Ascending aorta (tissue), 2 donors: Measurements from ENCODE around the gene WNT9B. TPM values are rescaled to one million over a fixed set of nuclear protein-coding genes. Genes with fewer than 3 reads are reported as not detected.

ENCODE experiments used
- DNase-seq, 2 donors: peaks; one replicate each; pipeline ENCODE4 v3.0.0-alpha.2; 2019; ENCODE audit warnings: low spot score in 2 of 2
- H3K27ac ChIP-seq, 2 donors: fragments of 200-600 bp; sonication (generic); one replicate each; pipeline ENCODE4 v1.5.1; 2016 to 2017; ENCODE audit warnings: mild to moderate bottlenecking in 1 of 2
- H3K27me3 ChIP-seq: fragments of 200-600 bp; sonication (generic); one replicate; pipeline ENCODE4 v1.5.1; 2017
- H3K36me3 ChIP-seq, 2 donors: fragments of 200-600 bp; sonication (generic); one replicate each; pipeline ENCODE4 v1.5.1; 2016
- H3K4me1 ChIP-seq, 2 donors: fragments of 200-600 bp; sonication (generic); one replicate each; pipeline ENCODE4 v1.5.1; 2016 to 2017; ENCODE audit warnings: mild to moderate bottlenecking in 1 of 2
- H3K4me3 ChIP-seq, 2 donors: fragments of 200-600 bp; sonication (generic); one replicate each; pipeline ENCODE4 v1.5.1; 2016 to 2017; ENCODE audit warnings: mild to moderate bottlenecking in 1 of 2
- H3K9me3 ChIP-seq, 2 donors: fragments of 200-600 bp; sonication (generic); one replicate each; pipeline ENCODE4 v1.5.1; 2016
- intact Hi-C: fragments of 100-400 bp; cut with DNase I; formaldehyde crosslinking; loops from one replicate; pipeline ENCODE4 v1.15.1; 2023
- total RNA-seq: library from RNA; depleted of rRNA; stranded (reverse); fragments of >200 nt; gene quantifications from one replicate; pipeline ENCODE4 v1.1.0, GENCODE V29; 2016
- TF ChIP-seq, protein P1 (sequence below), 3 experiments: fragments of 200-600 bp in 2 of 3; fragments of 450-650 bp in 1 of 3; sonication (generic) in 2 of 3; IDR thresholded peaks; one replicate each; pipeline ENCODE4 v1.5.1; 2016 to 2019; ENCODE audit warnings: antibody characterized with exemption in 3 of 3, mild to moderate bottlenecking in 1 of 3, moderate library complexity in 1 of 3

The WNT9B gene
- total RNA-seq, 1 donor from 2014 or later: 5.6 TPM

DNA sequence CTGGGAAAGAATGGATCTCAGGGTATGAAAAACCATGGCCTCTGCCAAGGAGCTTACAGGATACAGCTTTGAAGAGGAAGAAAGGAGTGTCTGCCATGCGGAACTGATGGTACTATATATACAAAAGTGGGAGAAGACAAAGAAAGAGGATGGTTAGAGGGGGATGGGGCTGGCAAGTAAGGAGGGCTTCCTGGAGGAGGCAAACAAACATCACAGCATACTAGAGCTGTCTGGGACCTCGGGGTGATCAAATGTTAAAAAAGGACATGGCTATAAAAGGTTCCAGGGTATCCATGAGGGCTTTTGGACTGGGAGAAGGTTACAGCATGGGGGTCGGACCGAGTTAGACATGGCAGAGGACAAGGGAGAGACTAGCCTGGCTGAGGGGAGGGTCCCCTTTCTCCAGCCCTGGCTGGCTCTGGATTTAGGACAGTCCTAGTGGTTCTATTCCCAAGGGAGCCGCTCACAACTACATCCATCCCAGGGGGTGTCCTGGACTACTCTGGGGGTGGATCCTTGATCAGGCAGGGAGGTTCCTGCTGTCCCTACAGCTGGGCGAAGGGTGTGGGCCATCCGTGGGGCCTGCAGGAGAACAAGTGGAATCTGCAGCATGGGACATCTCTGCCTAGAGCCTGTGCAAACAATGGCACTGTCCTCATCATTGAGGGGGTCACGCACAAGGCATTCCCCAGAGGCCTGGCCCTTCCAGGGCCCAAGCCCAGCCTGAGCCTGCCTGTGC is 12.2 kb downstream of the WNT9B start:
- intact Hi-C loops: no loop called here
- H3K4me3 ChIP-seq: no peak overlapping the region
- no peaks in the 10 kb centered on the region for H3K36me3 ChIP-seq
- no peak for DNase-seq
- TF ChIP-seq, protein P1, sequence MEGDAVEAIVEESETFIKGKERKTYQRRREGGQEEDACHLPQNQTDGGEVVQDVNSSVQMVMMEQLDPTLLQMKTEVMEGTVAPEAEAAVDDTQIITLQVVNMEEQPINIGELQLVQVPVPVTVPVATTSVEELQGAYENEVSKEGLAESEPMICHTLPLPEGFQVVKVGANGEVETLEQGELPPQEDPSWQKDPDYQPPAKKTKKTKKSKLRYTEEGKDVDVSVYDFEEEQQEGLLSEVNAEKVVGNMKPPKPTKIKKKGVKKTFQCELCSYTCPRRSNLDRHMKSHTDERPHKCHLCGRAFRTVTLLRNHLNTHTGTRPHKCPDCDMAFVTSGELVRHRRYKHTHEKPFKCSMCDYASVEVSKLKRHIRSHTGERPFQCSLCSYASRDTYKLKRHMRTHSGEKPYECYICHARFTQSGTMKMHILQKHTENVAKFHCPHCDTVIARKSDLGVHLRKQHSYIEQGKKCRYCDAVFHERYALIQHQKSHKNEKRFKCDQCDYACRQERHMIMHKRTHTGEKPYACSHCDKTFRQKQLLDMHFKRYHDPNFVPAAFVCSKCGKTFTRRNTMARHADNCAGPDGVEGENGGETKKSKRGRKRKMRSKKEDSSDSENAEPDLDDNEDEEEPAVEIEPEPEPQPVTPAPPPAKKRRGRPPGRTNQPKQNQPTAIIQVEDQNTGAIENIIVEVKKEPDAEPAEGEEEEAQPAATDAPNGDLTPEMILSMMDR (IDR thresholded peaks at IDR 0.05): no peak
- no peaks in the 10 kb centered on the region for H3K27me3 ChIP-seq
- no peaks in the 10 kb centered on the region for H3K9me3 ChIP-seq
- no peak overlapping the region for H3K27ac ChIP-seq
- H3K4me1 ChIP-seq: no peaks in the 10 kb centered on the region

DNA sequence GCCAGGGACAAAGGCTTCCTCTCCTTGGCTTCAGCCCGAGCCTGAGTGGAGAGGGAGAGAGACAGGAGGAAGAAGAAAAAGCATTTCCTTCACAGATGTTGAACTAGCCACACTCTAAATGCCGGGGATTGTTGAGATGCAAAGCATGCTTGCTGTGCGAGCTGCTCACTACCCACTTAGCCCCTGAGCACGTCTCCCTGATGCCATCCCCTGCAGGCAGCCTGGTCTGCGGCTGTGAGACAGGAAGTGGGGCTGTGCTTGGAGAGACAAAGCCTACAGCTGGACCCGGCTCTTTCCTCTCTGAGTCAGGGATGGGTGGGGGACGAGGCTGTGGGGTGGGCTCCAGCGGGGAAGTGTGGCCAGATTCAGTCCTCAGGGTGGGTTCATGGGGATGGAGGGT is 13.7 kb downstream of the WNT9B start:
- no peaks in the 10 kb centered on the region for H3K9me3 ChIP-seq
- no peak for DNase-seq
- H3K36me3 ChIP-seq: no peaks in the 10 kb centered on the region
- H3K27me3 ChIP-seq: no peaks in the 10 kb centered on the region
- TF ChIP-seq, protein P1 (IDR thresholded peaks at IDR 0.05): no peak
- intact Hi-C loops: no loop called here
- no peak overlapping the region for H3K27ac ChIP-seq
- H3K4me1 ChIP-seq: no peaks in the 10 kb centered on the region
- H3K4me3 ChIP-seq: no peak overlapping the region

DNA sequence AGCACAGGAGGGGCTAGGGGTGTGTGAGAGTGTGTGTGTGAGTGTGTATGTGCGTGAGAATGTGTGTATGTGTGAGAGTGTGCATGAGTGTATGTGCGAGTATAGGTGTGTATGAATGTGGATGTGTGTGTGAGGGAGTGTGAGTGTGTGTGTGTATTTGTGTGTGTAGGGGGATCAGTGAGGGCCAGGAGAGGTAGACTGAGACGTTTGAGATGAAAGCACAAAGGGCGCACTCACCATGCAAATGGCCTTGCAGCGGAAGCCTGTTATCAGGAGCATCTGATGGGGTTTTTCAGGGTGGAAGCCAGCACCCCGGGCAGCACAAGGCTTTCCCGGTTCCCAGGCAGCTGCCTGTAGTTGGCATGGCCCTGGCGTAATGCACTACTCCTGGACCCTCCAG is 14.9 kb downstream of the WNT9B start:
- intact Hi-C loops: no loop called here
- no peak for DNase-seq
- TF ChIP-seq, protein P1 (IDR thresholded peaks at IDR 0.05): no peak
- H3K4me3 ChIP-seq: no peak overlapping the region
- no peaks in the 10 kb centered on the region for H3K4me1 ChIP-seq
- H3K9me3 ChIP-seq: no peaks in the 10 kb centered on the region
- no peaks in the 10 kb centered on the region for H3K27me3 ChIP-seq
- H3K27ac ChIP-seq: no peak overlapping the region
- no peaks in the 10 kb centered on the region for H3K36me3 ChIP-seq

DNA sequence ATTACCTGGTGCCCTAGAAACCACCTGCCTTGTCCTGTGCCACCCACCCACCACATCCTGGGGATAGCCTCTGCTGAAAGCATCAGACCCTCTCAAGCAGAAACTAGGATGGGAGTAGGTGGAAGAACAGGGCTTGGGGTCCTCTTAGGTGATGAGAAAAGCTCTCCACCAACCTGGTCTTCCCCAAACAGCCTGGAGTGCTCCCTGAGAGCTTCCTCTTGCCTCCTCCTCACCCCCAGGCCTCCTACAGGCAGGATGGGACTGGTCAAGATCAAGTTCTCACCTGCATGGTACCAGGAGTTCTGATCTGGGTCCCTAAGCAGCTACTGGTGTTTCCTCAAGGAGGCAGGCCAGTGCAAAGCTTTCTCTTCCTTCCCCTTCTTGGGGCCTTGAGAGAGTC is 15.4 kb downstream of the WNT9B start:
- DNase-seq: no peak
- no peaks in the 10 kb centered on the region for H3K4me1 ChIP-seq
- intact Hi-C loops: no loop called here

DNA sequence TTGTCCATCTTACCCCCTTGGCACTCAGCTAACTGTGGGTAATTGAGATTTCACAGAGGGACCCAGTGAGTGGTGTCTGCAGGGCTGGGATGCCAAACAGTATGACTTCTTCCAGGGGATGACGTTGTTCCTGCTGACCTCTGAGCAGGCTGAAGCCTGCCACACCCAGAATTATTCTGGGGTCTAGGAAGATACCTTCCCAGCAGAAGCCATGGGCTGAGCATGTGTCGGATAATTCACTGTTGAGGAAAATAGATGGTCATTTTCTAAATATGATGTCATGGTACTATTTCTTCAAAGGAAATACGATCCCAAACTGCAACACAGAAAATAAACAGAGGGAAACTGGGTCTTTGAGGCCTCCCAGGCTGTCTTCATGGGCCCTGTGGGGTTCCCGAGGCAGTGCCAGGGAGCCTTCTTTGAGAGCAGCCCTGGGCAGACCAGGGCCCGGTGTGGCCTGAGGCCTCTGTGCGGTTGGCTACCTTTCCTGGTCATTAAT is 17.4 kb downstream of the WNT9B start:
- intact Hi-C loops: no loop called here
- H3K27ac ChIP-seq: no peak overlapping the region
- no peaks in the 10 kb centered on the region for H3K9me3 ChIP-seq
- H3K4me3 ChIP-seq: no peak overlapping the region
- H3K36me3 ChIP-seq: no peaks in the 10 kb centered on the region
- no peaks in the 10 kb centered on the region for H3K4me1 ChIP-seq
- no peaks in the 10 kb centered on the region for H3K27me3 ChIP-seq
- DNase-seq: no peak
- TF ChIP-seq, protein P1 (IDR thresholded peaks at IDR 0.05): no peak

More for the DNA sequence above, 15.4 kb downstream of the WNT9B start:
- Histone ChIP-seq H3K4me3 (no peak overlapping the region), H3K27ac (no peak overlapping the region), H3K27me3 (no peaks in the 10 kb centered on the region), H3K36me3 (no peaks in the 10 kb centered on the region), H3K9me3 (no peaks in the 10 kb centered on the region)
- TF ChIP-seq, protein P1 (IDR thresholded peaks at IDR 0.05): no peak
